G401 (cell line): Measurements from ENCODE around the gene SMG7. TPM values are rescaled to one million over a fixed set of nuclear protein-coding genes. Genes with fewer than 3 reads are reported as not detected.
"Not testable (repeated sequence)": the region's sequence is repeated elsewhere in the genome, so short reads cannot be mapped to it uniquely, and the experiment has no call there.

Source experiments
- DNase-seq: peaks from one replicate; pipeline ENCODE4 v3.0.0-alpha.2; 2015; ENCODE audit warnings: low spot score
- in situ Hi-C: cut with HindIII; loops from 2 replicates; pipeline ENCODE4 v1.10.0; 2016; ENCODE audit warnings: low sequenced_read_pairs, mixed read lengths
- total RNA-seq: library from RNA; depleted of rRNA; stranded (reverse); fragments of >200 nt; shearing (Covaris generic); gene quantifications from 2 replicates; pipeline ENCODE4 v1.2.3, GENCODE V29; 2014; rRNA removed

SMG7 gene, protein sequence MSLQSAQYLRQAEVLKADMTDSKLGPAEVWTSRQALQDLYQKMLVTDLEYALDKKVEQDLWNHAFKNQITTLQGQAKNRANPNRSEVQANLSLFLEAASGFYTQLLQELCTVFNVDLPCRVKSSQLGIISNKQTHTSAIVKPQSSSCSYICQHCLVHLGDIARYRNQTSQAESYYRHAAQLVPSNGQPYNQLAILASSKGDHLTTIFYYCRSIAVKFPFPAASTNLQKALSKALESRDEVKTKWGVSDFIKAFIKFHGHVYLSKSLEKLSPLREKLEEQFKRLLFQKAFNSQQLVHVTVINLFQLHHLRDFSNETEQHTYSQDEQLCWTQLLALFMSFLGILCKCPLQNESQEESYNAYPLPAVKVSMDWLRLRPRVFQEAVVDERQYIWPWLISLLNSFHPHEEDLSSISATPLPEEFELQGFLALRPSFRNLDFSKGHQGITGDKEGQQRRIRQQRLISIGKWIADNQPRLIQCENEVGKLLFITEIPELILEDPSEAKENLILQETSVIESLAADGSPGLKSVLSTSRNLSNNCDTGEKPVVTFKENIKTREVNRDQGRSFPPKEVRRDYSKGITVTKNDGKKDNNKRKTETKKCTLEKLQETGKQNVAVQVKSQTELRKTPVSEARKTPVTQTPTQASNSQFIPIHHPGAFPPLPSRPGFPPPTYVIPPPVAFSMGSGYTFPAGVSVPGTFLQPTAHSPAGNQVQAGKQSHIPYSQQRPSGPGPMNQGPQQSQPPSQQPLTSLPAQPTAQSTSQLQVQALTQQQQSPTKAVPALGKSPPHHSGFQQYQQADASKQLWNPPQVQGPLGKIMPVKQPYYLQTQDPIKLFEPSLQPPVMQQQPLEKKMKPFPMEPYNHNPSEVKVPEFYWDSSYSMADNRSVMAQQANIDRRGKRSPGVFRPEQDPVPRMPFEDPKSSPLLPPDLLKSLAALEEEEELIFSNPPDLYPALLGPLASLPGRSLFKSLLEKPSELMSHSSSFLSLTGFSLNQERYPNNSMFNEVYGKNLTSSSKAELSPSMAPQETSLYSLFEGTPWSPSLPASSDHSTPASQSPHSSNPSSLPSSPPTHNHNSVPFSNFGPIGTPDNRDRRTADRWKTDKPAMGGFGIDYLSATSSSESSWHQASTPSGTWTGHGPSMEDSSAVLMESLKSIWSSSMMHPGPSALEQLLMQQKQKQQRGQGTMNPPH
- total RNA-seq = 25.7 and 32.7 TPM in 2 replicates

DNA sequence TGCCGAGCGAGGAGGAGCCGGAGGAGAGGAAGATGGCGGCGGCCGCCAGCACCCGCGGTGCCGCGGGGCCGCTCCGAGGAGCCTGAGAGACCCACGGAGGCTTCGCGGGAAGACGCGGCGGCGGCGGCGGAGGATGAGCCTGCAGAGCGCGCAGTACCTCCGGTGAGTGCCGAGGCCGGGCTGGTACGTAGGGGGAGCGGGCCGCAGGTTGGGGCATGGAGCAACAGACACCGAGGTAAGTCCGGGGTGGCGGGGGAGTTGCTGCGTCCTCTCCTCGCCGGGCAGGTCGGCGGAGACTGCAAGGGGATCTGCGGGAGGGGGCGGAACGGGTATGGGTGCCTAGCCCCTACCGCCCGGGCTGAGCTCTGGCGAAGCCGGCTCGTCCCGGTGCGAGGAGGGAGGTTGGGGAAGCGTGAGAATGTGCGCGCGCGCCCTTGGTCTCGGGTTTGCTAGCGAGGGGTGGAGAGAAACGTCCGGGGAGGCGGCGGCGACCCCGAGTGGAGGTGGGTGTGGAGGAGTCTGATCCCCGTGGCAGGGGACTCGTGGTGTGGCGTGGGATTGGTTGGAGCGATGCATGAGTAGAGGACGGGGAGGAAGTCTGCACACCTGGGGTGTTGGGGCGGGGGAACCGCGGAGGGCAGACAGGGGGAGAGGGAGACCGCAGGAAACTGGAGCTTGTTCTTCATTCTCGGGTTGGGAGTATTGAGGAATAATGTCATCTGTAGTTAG lies at the start of gene SMG7:
TSS of gene SMG7 (plus strand) at position 12 of the 729 bp plus-strand sequence. CDS start at position 134, 122 bp downstream.
- in situ Hi-C loops = no loop called here
- peak; percentile 47 for DNase-seq

DNA sequence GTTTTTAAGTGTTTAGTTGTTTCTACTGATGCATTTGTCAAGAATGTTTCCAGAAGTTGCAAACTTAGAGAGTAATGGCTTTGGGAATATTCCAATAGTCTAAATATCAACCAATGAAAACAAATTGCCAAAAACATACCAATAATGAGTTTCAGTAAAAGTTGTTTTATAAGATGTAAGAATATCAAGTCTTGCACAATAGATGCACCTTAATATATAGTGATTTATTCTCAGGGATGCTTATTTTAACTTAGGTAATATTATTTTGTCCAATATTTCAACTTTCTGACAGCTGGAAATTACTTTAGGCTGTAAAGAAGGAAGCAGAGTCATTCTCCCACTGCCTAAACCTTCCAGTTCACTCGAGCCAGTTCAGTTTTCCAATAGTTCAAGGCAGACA lies 48.8 kb upstream of the SMG7 start:
- DNase-seq = no peak
- in situ Hi-C loops = no loop called here

DNA sequence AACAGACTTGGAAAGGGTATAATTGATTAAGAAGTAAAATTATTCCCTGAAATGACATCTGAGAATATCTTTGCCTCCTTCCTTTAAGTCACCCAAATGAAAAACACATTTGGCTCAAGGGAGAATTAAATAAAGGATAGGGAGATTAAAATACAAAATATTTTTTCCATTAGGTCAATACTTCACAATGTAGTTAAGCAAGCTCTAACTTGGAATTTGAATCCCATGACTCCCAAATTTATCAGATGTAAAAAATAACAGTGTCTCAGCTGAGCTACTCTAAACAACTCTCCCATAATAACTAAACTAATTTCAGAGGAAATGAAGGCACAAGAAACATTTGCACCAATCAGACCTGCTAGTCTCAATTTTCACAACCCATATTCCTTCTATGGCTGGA lies 47.6 kb upstream of the SMG7 start:
- in situ Hi-C loops = no loop called here
- no peak for DNase-seq

DNA sequence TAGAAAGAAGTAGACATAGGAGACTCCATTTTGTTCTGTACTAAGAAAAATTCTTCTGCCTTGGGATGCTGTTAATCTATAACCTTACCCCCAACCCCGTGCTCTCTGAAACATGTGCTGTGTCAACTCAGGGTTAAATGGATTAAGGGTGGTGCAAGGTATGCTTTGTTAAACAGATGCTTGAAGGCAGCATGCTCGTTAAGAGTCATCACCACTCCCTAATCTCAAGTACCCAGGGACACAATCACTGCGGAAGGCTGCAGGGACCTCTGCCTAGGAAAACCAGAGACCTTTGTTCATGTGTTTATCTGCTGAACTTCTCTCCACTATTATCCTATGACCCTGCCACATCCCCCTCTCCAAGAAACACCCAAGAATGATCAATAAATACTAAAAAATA lies 44.7 kb upstream of the SMG7 start:
- DNase-seq, in situ Hi-C loops: not testable (repeated sequence)

DNA sequence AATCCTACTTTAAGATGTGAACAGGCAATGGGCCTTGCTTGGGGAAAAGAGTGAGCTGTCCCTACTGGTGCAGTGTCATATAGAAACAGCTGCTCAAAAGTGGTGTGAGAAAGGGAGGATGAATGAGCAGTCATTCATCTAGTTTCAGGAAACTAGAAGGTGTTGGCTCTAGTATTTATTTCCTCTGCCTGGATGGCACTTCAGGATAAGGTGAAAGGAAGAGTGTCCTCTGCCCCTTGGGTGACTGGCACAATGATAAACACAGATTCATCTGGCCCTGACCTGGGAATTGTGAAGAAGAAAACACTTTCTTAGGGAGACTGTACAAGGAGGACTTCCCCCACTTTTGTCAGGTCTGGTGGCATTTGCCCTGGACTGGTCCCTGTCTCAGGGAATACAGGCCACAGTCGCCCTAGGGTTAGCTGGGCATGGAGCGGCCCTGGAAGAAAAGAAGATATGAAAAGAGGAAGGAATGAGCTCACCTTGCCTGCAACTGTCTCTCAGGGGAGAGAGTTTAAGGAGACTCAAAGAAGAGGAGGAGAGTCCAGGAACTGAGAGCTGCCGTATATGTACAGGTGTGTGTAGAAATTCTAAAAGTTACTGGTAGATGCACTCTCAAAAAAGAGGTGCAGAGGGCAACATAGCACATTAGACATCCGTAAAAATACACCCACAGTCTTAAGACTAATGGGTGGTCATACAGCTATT lies 40.3 kb upstream of the SMG7 start:
- no peak for DNase-seq
- in situ Hi-C loops = no loop called here

DNA sequence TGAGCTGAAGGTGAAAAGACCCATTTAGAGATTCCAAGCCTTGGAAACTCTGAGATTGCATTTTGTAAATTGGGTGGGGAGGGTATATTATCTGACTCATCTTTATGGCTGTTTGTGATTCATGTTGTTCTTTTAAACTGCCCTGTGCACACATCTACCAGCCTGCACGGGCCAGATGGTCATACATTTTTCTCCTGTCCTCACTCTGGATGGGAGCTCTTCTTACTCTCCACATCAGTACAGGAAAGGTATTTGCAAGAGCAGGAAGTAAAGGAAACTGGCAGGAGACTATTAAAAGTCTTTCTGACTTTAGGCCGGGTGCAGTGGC lies 39.8 kb upstream of the SMG7 start:
- in situ Hi-C loops = no loop called here
- no peak for DNase-seq

DNA sequence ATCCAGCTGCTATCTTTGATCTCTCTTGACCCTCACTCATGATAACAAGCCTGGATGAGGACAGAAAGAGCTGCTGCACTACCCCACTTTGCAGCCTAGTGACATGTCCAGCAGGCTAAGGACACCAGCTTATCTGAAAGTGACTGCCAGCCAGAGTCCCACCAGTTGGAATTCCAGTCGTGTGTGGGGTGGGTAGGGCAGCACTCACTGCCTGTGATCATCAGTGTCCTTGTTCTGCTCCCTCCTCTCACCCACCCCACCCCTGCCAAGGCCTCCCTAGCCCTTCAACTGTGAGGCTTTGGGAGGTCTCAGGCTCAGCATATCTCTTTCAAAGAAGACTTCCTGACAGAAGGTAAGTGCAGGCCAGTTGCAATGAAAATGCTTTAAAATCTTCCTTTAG lies 38.6 kb upstream of the SMG7 start:
- in situ Hi-C loops = no loop called here
- DNase-seq = no peak

DNA sequence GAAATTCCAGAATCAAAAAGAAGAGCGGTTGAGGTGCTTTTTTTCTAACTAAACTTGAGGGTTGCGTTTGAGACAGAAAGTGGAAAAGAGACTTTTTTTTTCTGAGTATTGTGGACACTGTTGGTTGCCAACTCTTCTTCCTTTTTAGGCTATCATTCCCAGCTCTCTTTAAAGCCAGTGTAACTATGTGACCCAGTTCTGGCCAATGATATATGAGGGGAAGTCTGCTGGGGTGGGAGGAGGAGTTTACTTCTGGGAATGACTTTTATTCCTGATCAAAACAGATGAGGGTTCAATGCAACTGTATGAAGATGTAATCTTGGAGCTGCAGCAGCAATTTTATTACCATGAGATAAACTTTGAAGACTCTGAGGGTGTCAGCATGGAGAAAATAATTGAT lies 36.8 kb upstream of the SMG7 start:
- DNase-seq = no peak
- in situ Hi-C loops = no loop called here

DNA sequence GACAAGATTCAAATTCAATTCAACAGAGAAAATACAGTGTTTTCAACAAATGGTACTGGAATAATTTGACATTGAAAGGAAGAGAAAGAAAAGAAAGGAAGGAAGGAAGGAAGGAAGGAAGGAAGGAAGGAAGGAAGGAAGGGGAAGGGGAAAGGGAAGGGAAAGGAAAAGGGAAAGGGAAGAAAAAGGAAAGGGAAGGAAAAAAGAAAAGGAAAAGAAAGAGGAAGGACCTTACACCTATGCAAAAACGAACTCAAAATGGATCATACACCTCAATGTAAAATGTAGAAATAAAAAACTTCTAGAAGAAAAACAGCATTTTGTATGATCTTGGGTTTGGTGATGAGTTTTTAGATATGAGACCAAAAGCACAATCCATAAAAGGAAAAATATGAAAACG lies 34.2 kb upstream of the SMG7 start:
- in situ Hi-C loops = no loop called here
- no peak for DNase-seq

DNA sequence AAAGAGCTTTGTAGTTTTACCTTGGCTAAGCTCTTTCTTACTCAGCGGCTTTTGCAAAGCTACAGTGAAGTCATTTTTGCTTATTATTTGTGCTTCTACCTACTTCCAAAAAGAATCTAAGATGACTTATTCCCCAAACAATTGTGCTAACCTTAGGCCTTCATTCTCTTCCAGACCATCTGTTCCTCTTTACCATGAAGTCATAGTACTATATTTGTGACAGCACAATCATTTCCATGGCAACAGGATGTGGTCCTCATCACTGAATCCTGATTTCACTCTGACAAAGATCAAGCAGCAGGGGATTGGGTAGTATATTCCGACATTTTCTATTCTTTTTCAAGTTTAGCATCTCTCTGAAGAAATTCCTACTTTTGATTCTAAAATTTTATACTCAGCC lies 29.3 kb upstream of the SMG7 start:
- in situ Hi-C loops = no loop called here
- DNase-seq = peak; percentile 97

DNA sequence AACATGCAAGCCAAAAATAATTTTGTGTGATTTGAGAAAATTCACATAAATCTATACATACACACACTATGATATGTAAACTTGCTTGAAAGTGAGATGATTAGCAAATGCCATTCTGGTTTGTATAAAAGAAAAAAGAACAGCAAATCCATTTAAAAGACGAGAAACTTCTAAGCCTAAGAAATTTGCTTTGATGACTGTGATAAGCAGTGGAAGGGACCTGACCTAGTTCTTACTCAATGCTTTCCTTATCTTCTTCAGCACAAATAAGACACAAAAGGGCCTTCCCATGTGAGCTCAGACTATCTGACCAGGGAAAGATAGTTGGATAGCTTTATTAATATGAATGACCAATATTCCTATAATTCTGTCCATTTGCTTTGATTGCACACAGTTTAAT lies 28.8 kb upstream of the SMG7 start:
- in situ Hi-C loops = no loop called here
- DNase-seq = peak; percentile 58

DNA sequence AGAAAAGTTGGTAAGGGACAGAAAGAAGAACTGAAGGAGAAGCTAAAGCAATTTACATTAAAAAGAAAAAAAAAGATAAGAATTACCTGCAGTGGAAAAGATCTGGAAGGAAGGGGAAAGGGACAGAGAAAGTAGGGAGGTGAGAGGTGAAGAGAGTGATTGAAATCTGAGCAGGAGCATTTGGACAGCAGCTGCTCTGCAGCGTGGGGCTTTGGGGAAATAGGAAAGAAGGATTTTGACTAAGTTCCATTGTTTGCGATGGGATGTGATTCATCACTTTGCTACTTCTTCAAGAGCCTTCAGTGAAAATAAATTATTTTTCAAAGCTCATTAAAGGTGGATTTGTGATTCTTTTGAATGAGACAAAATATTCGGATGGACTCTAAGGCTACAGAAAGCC lies 28.1 kb upstream of the SMG7 start:
- in situ Hi-C loops = no loop called here
- DNase-seq = peak; percentile 27

DNA sequence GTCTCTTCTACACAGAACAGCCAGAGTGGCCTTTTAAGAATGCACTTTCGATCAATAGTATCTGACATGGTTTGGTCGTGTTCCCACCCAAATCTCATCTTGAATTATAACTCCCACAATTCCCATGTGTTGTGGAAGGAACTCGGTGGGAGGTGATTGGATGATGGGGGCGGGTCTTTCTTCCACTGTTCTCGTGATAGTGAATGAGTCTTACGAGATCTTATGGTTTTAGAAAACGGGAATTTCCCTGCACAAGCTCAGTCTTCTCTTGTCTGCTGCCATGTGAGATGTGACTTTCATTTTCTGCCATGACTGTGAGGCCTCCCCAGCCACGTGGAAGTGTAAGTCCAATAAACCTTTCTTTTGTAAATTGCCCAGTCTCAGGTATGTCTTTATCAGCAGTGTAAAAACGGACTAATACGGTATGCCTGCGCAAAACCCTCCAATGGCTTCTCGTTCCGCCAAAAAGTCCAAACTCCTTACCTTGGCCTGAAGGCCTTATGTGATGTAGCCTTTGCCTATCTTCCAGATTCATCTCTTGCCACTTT lies 23.0 kb upstream of the SMG7 start:
- DNase-seq = no peak
- in situ Hi-C loops = no loop called here

DNA sequence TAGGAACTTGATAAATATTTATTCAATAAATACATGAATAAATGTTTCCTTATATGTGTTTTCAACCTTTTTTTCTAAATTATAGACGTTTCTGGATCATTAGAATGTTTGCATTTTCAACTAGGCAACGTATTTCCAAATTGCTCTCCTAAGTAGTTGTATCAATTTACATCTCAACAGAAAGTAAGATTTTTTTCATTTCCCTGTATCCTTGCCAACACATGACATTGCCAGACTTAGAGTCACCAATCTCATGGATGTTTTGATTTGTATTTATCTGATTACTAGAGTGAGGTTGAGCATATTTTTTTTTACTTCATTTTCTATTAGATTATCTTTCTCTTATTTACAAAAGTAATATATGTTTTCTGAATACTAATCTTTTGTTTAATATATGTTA lies 22.2 kb upstream of the SMG7 start:
- in situ Hi-C loops = no loop called here
- no peak for DNase-seq

DNA sequence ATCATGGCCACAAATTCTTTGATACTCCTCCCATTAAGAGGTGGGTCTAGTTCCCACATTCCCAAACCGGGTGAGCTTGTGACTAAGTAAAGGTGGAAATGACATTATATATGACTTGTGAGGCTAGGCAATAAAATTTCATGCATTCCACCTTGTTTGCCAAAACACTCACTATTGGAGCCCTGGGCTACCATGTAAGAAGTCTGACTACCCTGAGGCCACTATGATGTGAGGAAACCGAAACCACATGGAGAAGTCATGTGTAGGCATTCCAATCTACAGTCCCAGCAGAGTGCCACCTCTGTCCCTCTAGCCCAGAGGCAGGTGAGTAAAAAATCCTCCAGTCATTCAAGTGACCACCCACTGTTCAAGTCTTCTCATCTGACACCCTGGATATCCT lies 17.9 kb upstream of the SMG7 start:
- in situ Hi-C loops = no loop called here
- DNase-seq = no peak

DNA sequence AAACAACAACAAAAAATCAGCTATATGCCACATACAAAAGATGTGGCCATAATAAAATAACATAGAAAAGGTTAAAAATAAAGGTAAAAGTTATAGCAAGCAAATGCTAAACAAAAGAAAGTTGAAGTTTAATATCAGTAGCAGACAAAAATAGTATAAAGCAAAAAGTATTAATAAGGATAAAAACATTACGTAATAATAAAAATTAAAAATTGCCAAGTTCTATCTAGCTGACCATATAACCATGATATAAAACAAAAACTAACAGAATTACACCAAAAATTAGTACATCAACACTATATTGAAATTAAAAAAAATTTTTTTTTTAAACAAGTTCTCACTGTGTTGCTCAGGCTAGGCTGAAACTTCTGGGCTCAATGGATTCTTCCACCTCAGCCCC lies 15.5 kb upstream of the SMG7 start:
- no peak for DNase-seq

DNA sequence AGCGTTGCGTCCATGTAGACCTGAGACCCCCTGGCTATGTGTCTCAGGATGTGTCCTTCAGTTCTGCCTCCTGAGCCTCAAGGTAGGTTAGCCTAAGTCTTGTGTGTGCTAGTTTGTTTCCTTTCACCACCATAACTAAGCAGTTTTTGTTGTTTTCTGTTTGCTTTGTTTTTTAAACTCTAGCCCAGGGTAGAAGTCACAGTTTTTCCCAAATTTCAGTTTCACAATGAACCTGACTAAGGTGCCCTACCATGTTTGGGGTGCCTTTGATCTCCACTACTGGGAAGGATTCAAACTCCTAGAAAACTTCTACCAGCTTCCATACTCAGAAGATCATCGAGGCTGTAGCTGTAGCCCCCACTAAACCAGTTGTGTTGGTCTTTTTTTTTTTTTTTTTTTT lies 14.8 kb upstream of the SMG7 start:
- in situ Hi-C loops = no loop called here
- DNase-seq = no peak

More for the DNA sequence above, 15.5 kb upstream of the SMG7 start:
- in situ Hi-C loops = no loop called here

DNA sequence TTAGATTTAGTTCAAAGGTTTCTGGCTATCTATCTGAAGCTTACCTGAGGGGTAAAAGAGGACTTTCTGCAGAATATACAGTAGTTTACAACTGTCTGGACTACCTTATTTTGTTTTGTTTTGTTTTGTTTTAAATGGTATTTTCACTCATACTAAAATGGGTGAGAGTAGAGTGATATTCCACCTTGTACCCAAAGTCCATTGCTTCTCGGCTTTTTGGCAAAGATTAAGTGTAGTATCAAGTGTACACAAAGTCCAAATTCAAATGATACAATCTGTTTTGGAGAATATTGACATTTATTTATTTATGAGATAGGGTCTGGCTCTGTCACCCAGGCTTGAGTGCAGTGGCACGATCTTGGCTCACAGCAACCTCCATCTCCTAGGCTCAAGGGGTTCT lies 11.7 kb upstream of the SMG7 start:
- in situ Hi-C loops = no loop called here
- no peak for DNase-seq
